Measurements from ENCODE around the gene TENM4. TPM values are rescaled to one million over a fixed set of nuclear protein-coding genes. Genes with fewer than 3 reads are reported as not detected.
A peak's percentile ranks its signal among the peaks of the same experiment; 100 is the strongest.

TENM4 gene
- total RNA-seq, 4 donors from 2014 or later: 31.4 to 44.5 (median 38.0) TPM

- no peak for DNase-seq (ENCODE audit: low spot score in 2 of 2)
- H3K4me3 ChIP-seq: no peak overlapping the region
- peaks cover 5% of the 10 kb centered on the region for H3K4me1 ChIP-seq
- WGBS: 75% methylated on average over 1 of the region's 1 CpG
- no peak for TF ChIP-seq EP300 (IDR thresholded peaks at IDR 0.05)
- TF ChIP-seq, protein P1, sequence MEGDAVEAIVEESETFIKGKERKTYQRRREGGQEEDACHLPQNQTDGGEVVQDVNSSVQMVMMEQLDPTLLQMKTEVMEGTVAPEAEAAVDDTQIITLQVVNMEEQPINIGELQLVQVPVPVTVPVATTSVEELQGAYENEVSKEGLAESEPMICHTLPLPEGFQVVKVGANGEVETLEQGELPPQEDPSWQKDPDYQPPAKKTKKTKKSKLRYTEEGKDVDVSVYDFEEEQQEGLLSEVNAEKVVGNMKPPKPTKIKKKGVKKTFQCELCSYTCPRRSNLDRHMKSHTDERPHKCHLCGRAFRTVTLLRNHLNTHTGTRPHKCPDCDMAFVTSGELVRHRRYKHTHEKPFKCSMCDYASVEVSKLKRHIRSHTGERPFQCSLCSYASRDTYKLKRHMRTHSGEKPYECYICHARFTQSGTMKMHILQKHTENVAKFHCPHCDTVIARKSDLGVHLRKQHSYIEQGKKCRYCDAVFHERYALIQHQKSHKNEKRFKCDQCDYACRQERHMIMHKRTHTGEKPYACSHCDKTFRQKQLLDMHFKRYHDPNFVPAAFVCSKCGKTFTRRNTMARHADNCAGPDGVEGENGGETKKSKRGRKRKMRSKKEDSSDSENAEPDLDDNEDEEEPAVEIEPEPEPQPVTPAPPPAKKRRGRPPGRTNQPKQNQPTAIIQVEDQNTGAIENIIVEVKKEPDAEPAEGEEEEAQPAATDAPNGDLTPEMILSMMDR (IDR thresholded peaks at IDR 0.05): no peak
- no peak for TF ChIP-seq POLR2AphosphoS5 (IDR thresholded peaks at IDR 0.05)
- TF ChIP-seq POLR2A (IDR thresholded peaks at IDR 0.05): no peak
- no peaks in the 10 kb centered on the region for H3K27me3 ChIP-seq
- H3K36me3 ChIP-seq: no peaks in the 10 kb centered on the region
- no peaks in the 10 kb centered on the region for H3K9me3 ChIP-seq
- H3K27ac ChIP-seq: no peak overlapping the region
Measured at GRCh38 chr11:79403839-79404238, 37.0 kb downstream of the TENM4 start.

DNA sequence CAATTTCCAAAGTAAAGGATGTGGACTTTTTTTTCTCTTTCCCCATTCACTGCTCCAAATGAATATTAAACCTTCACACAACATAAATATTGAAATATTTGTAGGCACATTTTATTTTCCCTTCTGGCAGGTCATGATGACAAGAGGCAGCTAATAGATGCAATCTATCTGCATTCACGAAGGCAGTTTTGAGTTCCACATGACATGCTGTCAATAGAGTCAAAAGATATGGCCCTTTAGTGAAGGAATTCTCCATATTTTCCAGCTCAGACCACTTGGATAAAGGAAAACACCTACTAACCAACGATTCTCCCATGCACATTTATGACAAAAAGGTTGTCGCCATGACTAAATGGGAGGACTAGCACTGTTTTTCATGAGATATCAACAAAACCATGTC is 37.9 kb downstream of the TENM4 start:
- 88% methylated on average over 3 of the region's 3 CpGs for WGBS
- no peaks in the 10 kb centered on the region for H3K9me3 ChIP-seq
- H3K27me3 ChIP-seq: no peaks in the 10 kb centered on the region
- H3K4me1 ChIP-seq: peaks cover 5% of the 10 kb centered on the region
- TF ChIP-seq, protein P1 (IDR thresholded peaks at IDR 0.05): no peak
- no peak for TF ChIP-seq EP300 (IDR thresholded peaks at IDR 0.05)
- no peak for TF ChIP-seq POLR2A (IDR thresholded peaks at IDR 0.05)
- TF ChIP-seq POLR2AphosphoS5 (IDR thresholded peaks at IDR 0.05): no peak
- H3K27ac ChIP-seq: no peak overlapping the region
- no peaks in the 10 kb centered on the region for H3K36me3 ChIP-seq
- no peak overlapping the region for H3K4me3 ChIP-seq
- DNase-seq (ENCODE audit: low spot score in 2 of 2): no peak

- TF ChIP-seq, protein P1 (IDR thresholded peaks at IDR 0.05): peak in 1 of 2 donors; percentile 60
- no peak for TF ChIP-seq POLR2AphosphoS5 (IDR thresholded peaks at IDR 0.05)
- TF ChIP-seq EP300 (IDR thresholded peaks at IDR 0.05): no peak
- no peak for TF ChIP-seq POLR2A (IDR thresholded peaks at IDR 0.05)
- WGBS: 83% methylated on average over 4 of the region's 4 CpGs
- no peak overlapping the region for H3K27ac ChIP-seq
Measured at GRCh38 chr11:79400717-79401330, 40.0 kb downstream of the TENM4 start.

GRCh38 chr11:79400206-79400605 is 40.6 kb downstream of the TENM4 start:
- H3K36me3 ChIP-seq: no peaks in the 10 kb centered on the region
- TF ChIP-seq POLR2A (IDR thresholded peaks at IDR 0.05): no peak
- TF ChIP-seq EP300 (IDR thresholded peaks at IDR 0.05): no peak
- TF ChIP-seq, protein P1 (IDR thresholded peaks at IDR 0.05): no peak
- no peak for TF ChIP-seq POLR2AphosphoS5 (IDR thresholded peaks at IDR 0.05)

More at GRCh38 chr11:79400717-79401330, 40.0 kb downstream of the TENM4 start:
- Histone ChIP-seq H3K4me3 (no peak overlapping the region), H3K36me3 (no peaks in the 10 kb centered on the region), H3K9me3 (no peaks in the 10 kb centered on the region), H3K4me1 (peaks cover 5% of the 10 kb centered on the region), H3K27me3 (no peaks in the 10 kb centered on the region)
- no peak for DNase-seq (ENCODE audit: low spot score in 2 of 2)

DNA sequence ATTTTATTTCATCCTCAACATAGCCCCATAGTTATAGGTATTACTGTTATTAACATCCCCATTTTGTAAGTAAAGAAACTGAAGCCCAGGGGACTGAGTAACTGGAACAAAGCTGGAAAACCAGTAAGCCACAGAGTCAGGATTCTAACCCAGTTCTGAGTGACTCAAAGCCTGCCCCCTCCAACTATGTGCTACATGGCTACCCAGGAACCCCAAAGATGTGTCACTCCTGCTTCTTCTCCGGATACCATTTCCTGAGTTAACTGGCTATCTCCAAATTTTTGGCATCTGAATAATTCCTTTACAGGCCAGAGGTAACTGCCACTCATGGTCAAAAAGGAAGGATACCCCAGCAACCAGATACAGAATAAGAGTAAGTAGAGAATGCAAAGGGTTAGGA is 43.6 kb downstream of the TENM4 start:
- H3K9me3 ChIP-seq: no peaks in the 10 kb centered on the region
- no peak for TF ChIP-seq EP300 (IDR thresholded peaks at IDR 0.05)
- TF ChIP-seq POLR2A (IDR thresholded peaks at IDR 0.05): no peak
- TF ChIP-seq, protein P1 (IDR thresholded peaks at IDR 0.05): no peak
- no peak for TF ChIP-seq POLR2AphosphoS5 (IDR thresholded peaks at IDR 0.05)
- no peaks in the 10 kb centered on the region for H3K4me1 ChIP-seq
- H3K27ac ChIP-seq: no peak overlapping the region
- H3K4me3 ChIP-seq: no peak overlapping the region
- DNase-seq (ENCODE audit: low spot score in 2 of 2): no peak
- H3K36me3 ChIP-seq: no peaks in the 10 kb centered on the region
- 100% methylated on average over 1 of the region's 1 CpG for WGBS
- no peaks in the 10 kb centered on the region for H3K27me3 ChIP-seq

More at GRCh38 chr11:79400206-79400605, 40.6 kb downstream of the TENM4 start:
- WGBS: 30% methylated on average over 2 of the region's 2 CpGs
- no peaks in the 10 kb centered on the region for H3K9me3 ChIP-seq
- DNase-seq (ENCODE audit: low spot score in 2 of 2): no peak
- no peaks in the 10 kb centered on the region for H3K27me3 ChIP-seq
- H3K4me3 ChIP-seq: no peak overlapping the region
- H3K4me1 ChIP-seq: peaks cover 5% of the 10 kb centered on the region
- H3K27ac ChIP-seq: no peak overlapping the region
